H1 (cell line): Measurements from ENCODE around the gene DOHH. TPM values are rescaled to one million over a fixed set of nuclear protein-coding genes. Genes with fewer than 3 reads are reported as not detected.

Experiments
- CTCF ChIA-PET: fragments of 300-600 bp; sonication (Branson Sonifier 250); formaldehyde crosslinking; loops from one replicate; lab custom pipeline; 2021; ENCODE audit not compliant: partially characterized antibody; lab: Charles Lee
- POLR2A ChIA-PET: fragments of 300-600 bp; sonication (Branson Sonifier 250); formaldehyde crosslinking; loops from one replicate; lab custom pipeline; 2021; ENCODE audit warnings: inconsistent platforms; ENCODE audit not compliant: partially characterized antibody; lab: Charles Lee
- DNase-seq, 2 experiments: peaks; one replicate each; pipeline versions ENCODE4 v3.0.0 to v3.0.0-alpha.2; 2010 to 2022; ENCODE audit warnings: low spot score in 2 of 2, low read depth in 1 of 2, mixed read lengths in 1 of 2
- FAIRE-seq: peaks from 2 replicates; lab custom pipeline; 2011; peaks lifted over from hg19 to GRCh38; lab: Jason Lieb, UNC
- H2AFZ ChIP-seq: 2 replicates; pipeline ENCODE4 v1.8.1; 2012; ENCODE audit warnings: low read length, inconsistent platforms
- H2AK5ac ChIP-seq: 2 replicates; pipeline ENCODE4 v1.6.1; 2013; ENCODE audit warnings: low read depth, low read length
- H2BK120ac ChIP-seq: replicated peaks from 2 replicates; pipeline ENCODE3; 2013; ENCODE audit warnings: low read depth, low read length, inconsistent platforms
- H2BK12ac ChIP-seq: 2 replicates; pipeline ENCODE4 v1.6.1; 2013; ENCODE audit warnings: low read depth, low read length
- H2BK15ac ChIP-seq: 2 replicates; pipeline ENCODE4 v1.6.1; 2013; ENCODE audit warnings: low read length
- H2BK20ac ChIP-seq: 2 replicates; pipeline ENCODE4 v1.6.1; 2013; ENCODE audit warnings: low read length
- H2BK5ac ChIP-seq: 2 replicates; pipeline ENCODE4 v1.6.1; 2013; ENCODE audit warnings: low read depth, low read length
- H3K14ac ChIP-seq: 2 replicates; pipeline ENCODE4 v1.6.1; 2013; ENCODE audit warnings: inconsistent platforms; ENCODE audit not compliant: insufficient read length
- H3K18ac ChIP-seq: 2 replicates; pipeline ENCODE4 v1.6.1; 2013; ENCODE audit warnings: low read length; ENCODE audit errors: extremely low read depth
- H3K23ac ChIP-seq: 2 replicates; pipeline ENCODE4 v1.6.1; 2013; ENCODE audit warnings: inconsistent platforms; ENCODE audit not compliant: insufficient read length
- H3K23me2 ChIP-seq: 2 replicates; pipeline ENCODE4 v1.6.1; 2013; ENCODE audit warnings: low read depth, low read length
- H3K27ac ChIP-seq: 2 replicates; pipeline ENCODE4 v1.6.1; 2011; ENCODE audit warnings: low read depth, low read length, inconsistent platforms
- H3K27me3 ChIP-seq, 4 experiments: replicated peaks in 1 of 4; 1 replicate in 1 of 4; 2 replicates in 3 of 4; pipeline versions ENCODE4 v1.6.1 to v1.8.1; 2011 to 2013; ENCODE audit warnings: low read length in 3 of 4, mild to moderate bottlenecking in 3 of 4, inconsistent platforms in 2 of 4, mixed read lengths in 2 of 4, moderate library complexity in 1 of 4; ENCODE audit not compliant: control insufficient read depth in 3 of 4, insufficient read depth in 3 of 4; ENCODE audit errors: extremely low read depth in 1 of 4
- H3K36me3 ChIP-seq, 4 experiments: 2 replicates each; pipeline versions ENCODE4 v1.6.1 to v1.8.1; 2011 to 2013; ENCODE audit warnings: mild to moderate bottlenecking in 4 of 4, low read length in 3 of 4, moderate library complexity in 2 of 4, control low read depth in 1 of 4, inconsistent platforms in 1 of 4; ENCODE audit not compliant: insufficient read depth in 4 of 4, control insufficient read depth in 2 of 4
- H3K4ac ChIP-seq: replicated peaks from 2 replicates; pipeline ENCODE3; 2013; ENCODE audit warnings: low read length, low read depth, mixed read lengths, inconsistent platforms; ENCODE audit not compliant: insufficient read length
- H3K4me1 ChIP-seq, 4 experiments: replicated peaks in 1 of 4; 1 replicate in 1 of 4; 2 replicates in 3 of 4; pipeline versions ENCODE4 v1.6.1 to v1.8.1; 2011 to 2013; ENCODE audit warnings: low read length in 3 of 4, inconsistent platforms in 2 of 4, mixed read lengths in 1 of 4; ENCODE audit not compliant: insufficient read depth in 4 of 4, control insufficient read depth in 3 of 4
- H3K4me2 ChIP-seq, 2 experiments: 2 replicates each; pipeline versions ENCODE4 v1.6.1 to v1.8.1; 2011 to 2013; ENCODE audit warnings: low read depth in 2 of 2, low read length in 2 of 2, control low read depth in 1 of 2, inconsistent platforms in 1 of 2, mild to moderate bottlenecking in 1 of 2; ENCODE audit not compliant: insufficient read depth in 1 of 2
- H3K4me3 ChIP-seq, 4 experiments: fragments of 200-600, 300-600 bp in 1 of 4; sonication (generic), shearing (Covaris generic), sonication (Bioruptor Twin) in 1 of 4; 2 replicates each; pipeline versions ENCODE4 v1.5.1 to v1.8.1; 2011 to 2016; ENCODE audit warnings: low read length in 4 of 4, low read depth in 3 of 4, control low read depth in 2 of 4, inconsistent platforms in 2 of 4, mild to moderate bottlenecking in 2 of 4, mixed read lengths in 1 of 4, moderate library complexity in 1 of 4; ENCODE audit not compliant: insufficient read depth in 2 of 4; ENCODE audit errors: extremely low read depth in 1 of 4
- H3K56ac ChIP-seq: replicated peaks from 2 replicates; pipeline ENCODE3; 2013; ENCODE audit warnings: low read depth, mild to moderate bottlenecking, mixed read lengths, low read length, inconsistent platforms; ENCODE audit not compliant: insufficient read length
- H3K79me1 ChIP-seq: 2 replicates; pipeline ENCODE4 v1.6.1; 2013; ENCODE audit warnings: low read depth, low read length, control low read depth
- H3K79me2 ChIP-seq, 2 experiments: 2 replicates each; pipeline versions ENCODE4 v1.6.1 to v1.8.1; 2012 to 2013; ENCODE audit warnings: low read length in 2 of 2, mild to moderate bottlenecking in 2 of 2, inconsistent platforms in 1 of 2; ENCODE audit not compliant: insufficient read depth in 2 of 2, control insufficient read depth in 1 of 2
- H3K9ac ChIP-seq, 4 experiments: replicated peaks in 1 of 4; 1 replicate in 1 of 4; 2 replicates in 3 of 4; pipeline versions ENCODE4 v1.6.1 to v1.8.1; 2011 to 2013; ENCODE audit warnings: low read depth in 3 of 4, low read length in 3 of 4, control low read depth in 2 of 4, mild to moderate bottlenecking in 2 of 4, moderate library complexity in 2 of 4, inconsistent platforms in 1 of 4; ENCODE audit errors: extremely low read depth in 1 of 4
- H3K9me3 ChIP-seq, 2 experiments: 2 replicates each; pipeline versions ENCODE4 v1.6.1 to v1.8.1; 2012 to 2013; ENCODE audit warnings: mild to moderate bottlenecking in 2 of 2, moderate library complexity in 2 of 2, control low read depth in 1 of 2, inconsistent platforms in 1 of 2, low read depth in 1 of 2, low read length in 1 of 2, mixed read lengths in 1 of 2; ENCODE audit not compliant: insufficient read depth in 2 of 2
- H4K20me1 ChIP-seq, 2 experiments: replicated peaks in 1 of 2; 2 replicates each; pipeline versions ENCODE3 to v1.8.1; 2011 to 2013; ENCODE audit warnings: inconsistent platforms in 2 of 2, low read length in 2 of 2, mild to moderate bottlenecking in 1 of 2; ENCODE audit not compliant: insufficient read depth in 2 of 2, control insufficient read depth in 1 of 2
- H4K5ac ChIP-seq: 2 replicates; pipeline ENCODE4 v1.6.1; 2013; ENCODE audit warnings: low read length, low read depth, mixed read lengths, inconsistent platforms; ENCODE audit not compliant: insufficient read length
- H4K8ac ChIP-seq: 2 replicates; pipeline ENCODE4 v1.8.0; 2013; ENCODE audit warnings: mild to moderate bottlenecking, moderate library complexity, low read length, inconsistent platforms; ENCODE audit not compliant: insufficient read depth; ENCODE audit errors: extremely low read depth
- H4K91ac ChIP-seq: replicated peaks from 2 replicates; pipeline ENCODE3; 2013; ENCODE audit warnings: low read length, mixed read lengths, inconsistent platforms; ENCODE audit not compliant: insufficient read length
- CBX8 ChIP-seq: fragments of 300-800, 300-1000 bp; sonication (generic); IDR thresholded peaks from 2 replicates; pipeline ENCODE4 v1.7.1; 2016; ENCODE audit warnings: low read depth, low read length, borderline replicate concordance
- WGBS, 2 experiments: shearing (Covaris generic) in 1 of 2; methylation state at CpG; one replicate each; pipeline versions ENCODE4 v1.1.6 to v1.1.7; 2013 to 2015; ENCODE audit warnings: low lambda C conversion rate in 2 of 2, mixed read lengths in 2 of 2, inconsistent platforms in 1 of 2, low coverage in 1 of 2, missing lambda C conversion rate in 1 of 2; ENCODE audit not compliant: insufficient replicate concordance in 2 of 2, insufficient coverage in 1 of 2, insufficient read length in 1 of 2; ENCODE audit errors: extremely low coverage in 1 of 2, missing lambda C conversion rate in 1 of 2; 5-methylcytosine and 5-hydroxymethylcytosine counted together
- polyA plus RNA-seq, 7 experiments: library from polyadenylated mRNA; depleted of rRNA in 3 of 7; stranded (reverse) in 5 of 7; unstranded in 2 of 7; fragments of >200 nt in 5 of 7; fragments of 200-250 nt in 2 of 7; gene quantifications; 1 replicate in 5 of 7; 2 replicates in 1 of 7; 4 replicates in 1 of 7; pipeline versions ENCODE4 v1.2.1 to v1.2.3, GENCODE V29; 2011 to 2013; ENCODE audit warnings: missing spikeins in 2 of 7, mixed read lengths in 2 of 7
- total RNA-seq: library from RNA; stranded (reverse); fragmentation: NEBNext Ultra II Directional; extraction: Animal tissue kit (Norgen Biotek cat#: 25700); gene quantifications from 2 replicates; pipeline ENCODE4 v1.2.1, GENCODE V29; 2021

Gene DOHH
- total and polyA plus RNA-seq, 2 of the 8 experiments (the other 6 are each of a cell fraction or from before 2014, with no cell fraction given): 7.3 to 17.7 TPM

- Histone ChIP-seq H3K4me1 (peaks cover 0 to 29% (median 20%) of the 10 kb centered on the region in 4 experiments; a peak in 6 of 7 replicates), H3K36me3 (no peaks in the 10 kb centered on the region), H3K4me3 (peak overlapping the region in 2 of 4 experiments; percentile 14 to 19; a peak in 3 of 8 replicates), H3K23ac (no peak overlapping the region), H3K79me2 (peaks cover 0 to 61% of the 10 kb centered on the region in 2 experiments; a peak in 3 of 4 replicates), H2BK5ac (peak overlapping the region; percentile 86; the same call in 1 of the 2 replicates), H2BK15ac (0 out of 2 replicates have a peak overlapping the region, but pooled peaks have one; percentile 23), H2AFZ (no peak overlapping the region), H3K4me2 (peak overlapping the region; percentile 5 to 60), H3K9me3 (no peaks in the 10 kb centered on the region), H4K5ac (no peak overlapping the region), H2BK120ac (no peak overlapping the region), H3K9ac (no peak overlapping the region; a peak in 1 of 7 replicates), H4K8ac (no peak overlapping the region), H3K79me1 (peaks cover 10% of the 10 kb centered on the region), H3K56ac (no peak overlapping the region), H3K23me2 (no peaks in the 10 kb centered on the region), H4K20me1 (peaks cover 0 to 14% of the 10 kb centered on the region in 2 experiments), H3K27ac (peak overlapping the region; percentile 13; the same call in 1 of the 2 replicates), H2AK5ac (peak overlapping the region; percentile 87; the same call in 1 of the 2 replicates), H2BK20ac (peak overlapping the region; percentile 17), H2BK12ac (peak overlapping the region; percentile 97; the same call in 1 of the 2 replicates), H3K27me3 (no peaks in the 10 kb centered on the region), H3K4ac (no peak overlapping the region), H4K91ac (peak overlapping the region; percentile 78), H3K18ac (peak overlapping the region; percentile 76), H3K14ac (no peak overlapping the region)
- POLR2A ChIA-PET: interaction anchor here (1.1 to 1.5 kb wide), 3 partner anchors 17 to 20 kb away, joined by 3 to 5 read pairs (median 4); partner anchors contain the start of genes DOHH and TEKTIP1
- DNase-seq: no peak
- TF ChIP-seq CBX8: no peak
- WGBS, 2 experiments: 85% methylated on average over 2 of the region's 2 CpGs; no CpG with 5 or more reads in 1 of the 2 experiments
- FAIRE-seq: no peak
- CTCF ChIA-PET: interaction anchor here (1.0 to 5.4 kb wide), 5 partner anchors 9 to 138 kb away, joined by 3 to 28 read pairs (median 3); no protein-coding TSS in a partner anchor
These were observed 18.2 kb upstream of the DOHH start for GRCh38 chr19:3518659-3519058.
